A549 (cell line): ENCODE measurements around the gene SETMAR.

Experiments
- CTCF ChIP-seq: fragments of >200 bp; sonication (Bioruptor Twin); formaldehyde crosslinking; IDR thresholded peaks from 3 replicates; pipeline ENCODE4 v1.5.1; 2016
- EP300 ChIP-seq, 2 experiments: fragments of >200 bp; sonication (Bioruptor Twin); formaldehyde crosslinking; IDR thresholded peaks; 2 replicates in 1 of 2; 3 replicates in 1 of 2; pipeline ENCODE4 v1.6.1; 2016 to 2017
- PHF8 ChIP-seq: fragments of 200-600 bp; sonication (generic); IDR thresholded peaks from 2 replicates; pipeline ENCODE4 v1.6.1; 2016; ENCODE audit warnings: low read depth, mild to moderate bottlenecking, antibody characterized with exemption, moderate library complexity, borderline replicate concordance
- POLR2A ChIP-seq: IDR thresholded peaks from 2 replicates; pipeline ENCODE4 v1.6.1; 2012; ENCODE audit warnings: mild to moderate bottlenecking, low read length
- REST ChIP-seq: fragments of 200-600 bp; sonication (generic); IDR thresholded peaks from 2 replicates; pipeline ENCODE4 v1.6.1; 2016; ENCODE audit warnings: antibody characterized with exemption, mild to moderate bottlenecking, moderate library complexity
- RFX5 ChIP-seq: fragments of 450-650 bp; IDR thresholded peaks from 2 replicates; pipeline ENCODE4 v1.7.1; 2014; ENCODE audit warnings: antibody characterized with exemption, mild to moderate bottlenecking, moderate library complexity
- TFCP2L1 ChIP-seq: fragments of 250-450 bp; sonication (Bioruptor Pico); IDR thresholded peaks from 2 replicates; pipeline ENCODE4 v1.5.0; 2021; ENCODE audit warnings: mild to moderate bottlenecking
- TF ChIP-seq, protein P1 (sequence below): fragments of 450-650 bp; IDR thresholded peaks from 2 replicates; pipeline ENCODE4 v1.6.1; 2014; ENCODE audit warnings: antibody characterized with exemption
- TF ChIP-seq, protein P2 (sequence below): fragments of 250-450 bp; sonication (Bioruptor Pico); IDR thresholded peaks from 2 replicates; pipeline ENCODE4 v1.5.0; 2021; ENCODE audit warnings: mild to moderate bottlenecking, moderate library complexity, borderline replicate concordance

DNA sequence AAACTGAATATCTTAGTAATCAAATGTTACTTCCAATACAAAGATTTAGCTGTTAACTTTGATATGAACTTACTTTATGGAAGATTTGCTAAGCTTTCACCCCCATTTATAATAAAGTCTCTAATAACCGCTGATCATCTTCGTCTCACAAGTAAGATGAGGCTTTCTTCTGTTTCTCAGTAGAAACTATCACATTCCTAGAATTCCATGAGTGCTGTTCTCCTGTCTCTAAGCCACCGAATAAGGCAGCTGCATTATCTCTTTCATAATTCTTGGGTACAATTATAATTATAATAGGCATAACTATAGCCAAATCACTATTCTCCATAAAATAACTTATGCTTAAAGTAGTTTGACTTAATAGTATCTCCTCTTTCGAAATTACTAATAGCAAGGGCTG lies 18.3 kb upstream of the SETMAR start:
- TF ChIP-seq EP300 (IDR thresholded peaks at IDR 0.05), result no peak
- TF ChIP-seq POLR2A, result no peak
- TF ChIP-seq PHF8, result no peak
- TF ChIP-seq, protein P1, sequence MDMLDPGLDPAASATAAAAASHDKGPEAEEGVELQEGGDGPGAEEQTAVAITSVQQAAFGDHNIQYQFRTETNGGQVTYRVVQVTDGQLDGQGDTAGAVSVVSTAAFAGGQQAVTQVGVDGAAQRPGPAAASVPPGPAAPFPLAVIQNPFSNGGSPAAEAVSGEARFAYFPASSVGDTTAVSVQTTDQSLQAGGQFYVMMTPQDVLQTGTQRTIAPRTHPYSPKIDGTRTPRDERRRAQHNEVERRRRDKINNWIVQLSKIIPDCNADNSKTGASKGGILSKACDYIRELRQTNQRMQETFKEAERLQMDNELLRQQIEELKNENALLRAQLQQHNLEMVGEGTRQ, result no peak
- no peak for TF ChIP-seq CTCF
- TF ChIP-seq RFX5, result no peak
- TF ChIP-seq TFCP2L1 (CRISPR knock-in tag), result no peak
- no peak for TF ChIP-seq REST
- TF ChIP-seq, protein P2, sequence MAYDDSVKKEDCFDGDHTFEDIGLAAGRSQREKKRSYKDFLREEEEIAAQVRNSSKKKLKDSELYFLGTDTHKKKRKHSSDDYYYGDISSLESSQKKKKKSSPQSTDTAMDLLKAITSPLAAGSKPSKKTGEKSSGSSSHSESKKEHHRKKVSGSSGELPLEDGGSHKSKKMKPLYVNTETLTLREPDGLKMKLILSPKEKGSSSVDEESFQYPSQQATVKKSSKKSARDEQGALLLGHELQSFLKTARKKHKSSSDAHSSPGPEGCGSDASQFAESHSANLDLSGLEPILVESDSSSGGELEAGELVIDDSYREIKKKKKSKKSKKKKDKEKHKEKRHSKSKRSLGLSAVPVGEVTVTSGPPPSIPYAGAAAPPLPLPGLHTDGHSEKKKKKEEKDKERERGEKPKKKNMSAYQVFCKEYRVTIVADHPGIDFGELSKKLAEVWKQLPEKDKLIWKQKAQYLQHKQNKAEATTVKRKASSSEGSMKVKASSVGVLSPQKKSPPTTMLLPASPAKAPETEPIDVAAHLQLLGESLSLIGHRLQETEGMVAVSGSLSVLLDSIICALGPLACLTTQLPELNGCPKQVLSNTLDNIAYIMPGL (CRISPR knock-in tag), result no peak
